Activated CD4-positive, alpha-beta T cell treated with anti-CD3 and anti-CD28 coated beads, Interleukin-2, Interleukin-4, amounts not matched to agents 100 ng/mL and 50 ng/mL, durations not matched to agents 16 hours and 8 hours (primary cell): ENCODE results near the gene TRIO.
A peak's percentile ranks its signal among the peaks of the same experiment; 100 is the strongest.

ENCODE experiments used
- DNase-seq: peaks from one replicate; pipeline ENCODE4 v3.0.0-alpha.2; 2020; ENCODE audit warnings: low spot score

Gene TRIO

GRCh38 chr5:14267166-14267838 lies 124.2 kb downstream of the TRIO start:
- no peak for DNase-seq

DNA sequence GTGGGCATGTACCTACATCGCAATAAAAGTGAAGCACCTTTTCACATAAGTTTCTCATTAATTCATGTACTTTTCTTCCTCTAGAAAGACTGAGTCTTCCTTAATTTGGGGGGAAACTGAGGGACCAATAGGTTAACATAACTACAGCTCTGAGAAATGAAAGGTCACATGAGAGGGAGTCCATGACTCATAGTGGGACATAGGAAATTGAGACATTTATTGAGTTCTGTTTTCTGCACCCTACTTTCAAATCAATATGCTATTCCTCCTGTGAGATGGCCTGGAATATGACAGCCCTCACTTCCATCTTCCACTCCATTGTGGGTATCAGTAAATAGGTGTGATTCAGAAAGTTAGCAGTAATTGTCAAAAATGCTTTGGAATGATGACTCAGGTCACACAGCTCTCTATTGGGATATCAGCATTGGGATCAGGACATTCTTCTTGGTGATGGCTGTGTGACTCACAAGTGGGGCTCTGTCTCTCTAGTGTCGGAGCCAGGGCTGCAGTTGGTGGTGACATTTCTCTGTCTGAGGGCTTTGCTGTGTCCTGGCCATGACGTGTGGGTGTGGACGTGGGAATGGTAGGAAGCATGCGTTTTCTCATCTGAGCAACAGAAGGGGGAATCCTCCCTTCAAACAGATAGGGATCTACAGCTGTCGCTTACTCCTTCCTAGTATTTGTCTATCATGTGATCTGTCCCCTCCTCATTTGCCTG lies 125.0 kb downstream of the TRIO start:
- no peak for DNase-seq

GRCh38 chr5:14268738-14269137 lies 125.6 kb downstream of the TRIO start:
- DNase-seq = no peak

DNA sequence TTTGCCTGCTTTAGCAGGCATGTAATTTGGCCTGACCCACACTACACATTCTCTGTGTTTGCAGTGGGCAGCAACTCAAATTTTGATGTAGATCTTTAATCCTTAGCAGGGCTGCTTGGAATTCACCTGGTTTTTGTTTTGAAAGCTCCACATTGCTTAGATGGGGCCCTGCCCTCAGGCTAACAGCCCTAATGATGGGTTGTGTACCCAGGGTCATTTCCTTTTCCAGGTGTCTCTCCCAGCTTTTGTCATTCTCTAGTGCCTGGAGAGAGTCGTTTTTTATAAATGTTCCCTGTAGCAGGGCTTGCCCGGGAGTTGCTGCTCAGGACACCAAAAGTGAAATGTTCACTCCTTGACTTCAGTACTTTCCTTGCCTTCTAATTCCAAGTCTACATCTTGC lies 126.3 kb downstream of the TRIO start:
- DNase-seq = no peak

GRCh38 chr5:14270209-14270702 lies 127.1 kb downstream of the TRIO start:
- DNase-seq = peak; percentile 38

DNA sequence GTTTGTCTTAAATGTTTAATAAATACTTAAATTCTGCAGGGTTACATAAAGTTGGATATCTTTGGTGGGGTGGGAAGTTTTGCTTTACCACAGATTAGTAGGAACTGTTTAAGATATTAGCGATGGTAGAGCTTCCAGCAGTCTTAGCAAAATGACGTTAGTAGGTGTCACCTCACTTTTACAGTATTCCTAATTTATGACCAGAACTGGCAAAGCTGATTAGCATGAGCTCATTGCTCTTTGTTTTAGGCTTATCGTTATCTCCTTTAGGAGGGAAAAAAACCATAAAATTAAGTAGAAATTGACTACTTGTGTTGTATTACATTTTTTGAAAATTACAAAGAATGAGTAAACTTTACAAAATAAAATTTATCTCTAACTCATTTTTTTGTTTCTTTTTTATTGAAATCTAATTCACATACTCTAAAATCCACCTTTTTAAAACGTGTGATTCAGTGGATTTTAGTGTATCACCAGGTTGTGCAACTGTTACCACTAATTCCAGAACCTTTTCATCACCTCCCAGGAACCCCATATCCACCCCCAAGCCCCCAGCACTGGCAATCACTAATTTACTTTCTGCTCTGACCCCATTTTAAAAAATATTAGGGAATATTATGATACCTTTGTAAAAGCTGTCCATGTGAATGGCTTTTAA lies 129.5 kb downstream of the TRIO start:
- no peak for DNase-seq

DNA sequence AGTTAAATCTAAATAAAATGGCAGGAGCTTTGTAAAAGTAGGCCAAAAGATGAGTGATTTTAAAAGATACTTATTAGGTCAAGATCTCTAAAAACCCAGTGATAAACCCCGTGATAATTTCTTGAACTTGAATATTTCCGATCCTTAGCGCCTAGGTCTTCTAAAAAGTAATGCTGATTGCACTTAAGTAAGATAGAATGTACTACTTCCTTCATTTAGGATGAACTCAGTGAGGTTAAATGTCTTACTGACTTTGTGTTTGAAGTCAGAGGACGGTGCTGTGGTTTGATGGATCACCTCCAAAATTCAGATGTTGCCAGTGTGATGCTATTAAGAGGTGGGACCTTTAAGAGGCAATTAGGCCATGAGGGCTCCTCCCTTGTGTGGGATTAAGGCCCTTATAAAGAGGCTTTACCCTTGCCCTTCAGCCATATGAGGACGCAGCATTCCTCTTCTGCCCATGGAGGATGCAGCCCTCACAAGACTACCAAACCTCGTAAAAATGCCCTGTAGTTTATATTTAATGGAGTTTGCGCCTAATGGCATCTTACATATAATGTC lies 130.1 kb downstream of the TRIO start:
- DNase-seq = no peak

GRCh38 chr5:14276380-14276779 lies 133.2 kb downstream of the TRIO start:
- no peak for DNase-seq

- DNase-seq = no peak
Measured at GRCh38 chr5:14277385-14278320, 134.5 kb downstream of the TRIO start.

DNA sequence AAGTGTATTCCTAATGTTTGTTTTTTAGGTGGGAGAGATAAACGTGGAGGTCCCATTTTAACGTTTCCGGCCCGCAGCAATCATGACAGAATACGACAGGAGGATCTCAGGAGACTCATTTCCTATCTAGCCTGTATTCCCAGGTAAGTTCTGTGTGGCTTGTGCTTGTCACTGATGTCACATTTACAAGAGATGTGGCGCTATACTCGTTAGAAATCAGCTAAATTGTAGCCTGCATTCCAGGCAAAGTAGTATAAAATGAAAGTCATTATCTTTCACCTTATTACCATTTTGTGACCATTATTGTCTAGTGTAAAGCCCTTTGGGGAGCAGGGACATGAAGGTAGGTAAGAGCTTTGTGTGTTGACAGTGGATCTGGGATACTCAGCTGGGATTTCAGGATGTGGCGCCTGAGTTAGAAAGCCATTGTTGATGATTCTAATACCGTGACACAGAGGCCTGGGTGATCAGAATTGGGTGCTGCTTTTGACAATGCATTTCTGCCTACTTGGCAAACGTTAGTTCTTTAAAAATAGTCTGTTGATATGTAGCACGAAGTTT lies 137.2 kb downstream of the TRIO start:
- no peak for DNase-seq

DNA sequence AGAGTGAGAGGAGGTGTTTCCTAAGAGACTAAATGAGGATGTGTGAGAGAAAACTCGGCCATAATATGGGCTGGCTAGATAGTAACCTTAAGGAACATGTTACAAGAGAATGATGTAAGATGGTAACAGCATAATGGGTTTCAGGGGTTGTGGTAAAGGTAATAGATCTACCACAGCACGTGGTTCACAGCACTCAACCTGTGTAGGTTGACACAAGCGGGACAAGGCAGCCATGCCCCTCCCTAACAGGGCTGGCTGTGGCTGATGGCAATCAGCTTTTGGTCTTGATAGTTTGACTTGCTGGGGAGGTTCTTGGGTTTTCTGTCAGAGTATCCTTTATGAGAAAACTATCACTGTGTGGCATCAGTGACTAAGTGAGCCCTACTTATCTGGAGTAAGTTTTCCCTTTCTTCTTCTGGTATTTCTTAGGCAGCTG lies 138.6 kb downstream of the TRIO start:
- peak; percentile 14 for DNase-seq

DNA sequence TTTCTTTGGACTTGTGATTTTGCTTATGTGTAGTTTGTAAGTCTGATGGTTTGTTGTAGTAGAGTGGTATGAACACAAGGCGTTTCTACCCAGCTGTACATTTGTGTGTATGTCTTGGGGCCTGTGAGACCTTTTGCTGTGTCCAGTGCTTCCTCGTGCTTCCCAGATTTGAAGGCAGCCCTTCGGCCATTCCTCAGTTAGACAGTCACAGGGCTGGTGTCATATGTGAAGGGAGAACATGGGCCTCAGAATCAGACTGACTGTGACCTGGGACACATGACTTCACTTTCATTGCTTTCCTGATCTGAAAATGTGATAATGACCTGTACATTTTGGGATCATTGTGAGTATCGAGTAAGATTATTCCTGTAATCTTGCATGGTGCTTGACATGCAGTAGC lies 140.0 kb downstream of the TRIO start:
- DNase-seq = no peak

- DNase-seq = no peak
Measured at GRCh38 chr5:14284392-14285148, 141.4 kb downstream of the TRIO start.

DNA sequence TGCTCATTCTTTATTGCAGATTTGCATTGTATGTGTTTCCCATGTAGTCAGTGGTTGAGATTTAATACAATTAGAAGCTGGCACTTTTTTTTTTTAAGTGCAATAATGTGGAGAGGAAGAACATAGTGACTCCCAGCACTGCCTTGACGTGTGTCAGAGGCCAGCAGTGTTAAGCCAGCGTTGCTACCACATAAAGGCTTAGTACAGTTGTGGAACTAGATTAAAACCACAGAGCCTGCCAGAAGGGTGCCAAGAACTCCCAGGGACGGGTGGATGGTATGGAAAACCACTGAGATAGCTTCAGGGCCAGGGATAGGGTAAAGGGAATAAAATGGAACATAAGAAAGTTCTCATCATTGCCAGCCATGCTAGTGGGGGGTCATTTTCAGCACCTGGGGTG lies 142.9 kb downstream of the TRIO start:
- no peak for DNase-seq

DNA sequence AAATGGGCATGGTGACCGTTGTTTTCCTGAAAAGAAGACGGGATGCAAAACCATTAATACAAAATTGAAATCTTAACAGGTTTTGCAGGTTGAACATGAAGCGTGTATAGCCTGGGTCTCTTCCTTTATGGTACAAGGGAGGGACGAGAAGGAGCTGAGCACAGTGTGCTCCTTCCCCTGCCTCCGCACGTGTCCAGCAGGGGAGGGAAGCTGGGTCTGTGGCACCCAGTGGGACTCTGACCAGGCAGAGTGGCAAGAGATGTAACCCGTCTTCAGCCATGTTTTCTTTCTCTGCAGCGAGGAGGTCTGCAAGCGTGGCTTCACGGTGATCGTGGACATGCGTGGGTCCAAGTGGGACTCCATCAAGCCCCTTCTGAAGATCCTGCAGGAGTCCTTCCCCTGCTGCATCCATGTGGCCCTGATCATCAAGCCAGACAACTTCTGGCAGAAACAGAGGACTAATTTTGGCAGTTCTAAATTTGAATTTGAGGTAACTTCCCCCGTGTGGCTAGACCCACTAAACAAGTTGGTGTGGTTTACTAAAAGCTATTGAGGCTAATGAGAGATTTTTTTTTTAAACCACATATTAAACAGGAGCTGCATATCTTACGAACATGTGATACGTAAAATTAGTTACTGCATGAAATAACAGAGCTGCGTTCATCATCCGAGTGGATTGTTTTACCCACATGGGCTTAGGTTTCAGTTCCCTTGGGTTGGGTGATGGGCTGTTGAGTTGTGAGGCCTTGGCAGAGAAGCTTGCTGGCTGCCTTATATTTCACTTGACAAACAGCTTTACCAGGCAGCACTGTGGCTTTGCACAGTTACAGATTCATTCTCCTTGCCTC lies 143.7 kb downstream of the TRIO start:
- DNase-seq = no peak

- DNase-seq = no peak
Measured at GRCh38 chr5:14292766-14293658, 149.9 kb downstream of the TRIO start.

DNA sequence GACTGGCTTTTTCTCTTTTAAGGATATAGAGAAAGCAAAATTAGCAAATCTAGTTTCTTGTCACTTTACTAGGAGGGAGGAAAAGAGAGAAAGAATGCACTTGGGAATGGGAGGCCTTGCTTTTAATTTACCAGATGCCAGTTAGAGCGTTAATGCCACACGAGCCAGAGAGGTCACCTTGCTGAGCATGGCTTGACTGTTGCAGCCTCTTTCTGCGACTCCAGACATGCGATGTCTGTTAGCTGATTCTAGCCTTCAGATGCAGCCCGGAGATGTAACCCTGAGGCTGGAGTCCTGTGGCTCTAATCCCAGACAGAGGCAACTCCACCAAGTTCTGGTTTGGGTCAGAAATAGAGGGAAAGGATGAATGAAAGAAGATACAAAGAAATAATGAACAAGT lies 152.5 kb downstream of the TRIO start:
- DNase-seq = no peak

DNA sequence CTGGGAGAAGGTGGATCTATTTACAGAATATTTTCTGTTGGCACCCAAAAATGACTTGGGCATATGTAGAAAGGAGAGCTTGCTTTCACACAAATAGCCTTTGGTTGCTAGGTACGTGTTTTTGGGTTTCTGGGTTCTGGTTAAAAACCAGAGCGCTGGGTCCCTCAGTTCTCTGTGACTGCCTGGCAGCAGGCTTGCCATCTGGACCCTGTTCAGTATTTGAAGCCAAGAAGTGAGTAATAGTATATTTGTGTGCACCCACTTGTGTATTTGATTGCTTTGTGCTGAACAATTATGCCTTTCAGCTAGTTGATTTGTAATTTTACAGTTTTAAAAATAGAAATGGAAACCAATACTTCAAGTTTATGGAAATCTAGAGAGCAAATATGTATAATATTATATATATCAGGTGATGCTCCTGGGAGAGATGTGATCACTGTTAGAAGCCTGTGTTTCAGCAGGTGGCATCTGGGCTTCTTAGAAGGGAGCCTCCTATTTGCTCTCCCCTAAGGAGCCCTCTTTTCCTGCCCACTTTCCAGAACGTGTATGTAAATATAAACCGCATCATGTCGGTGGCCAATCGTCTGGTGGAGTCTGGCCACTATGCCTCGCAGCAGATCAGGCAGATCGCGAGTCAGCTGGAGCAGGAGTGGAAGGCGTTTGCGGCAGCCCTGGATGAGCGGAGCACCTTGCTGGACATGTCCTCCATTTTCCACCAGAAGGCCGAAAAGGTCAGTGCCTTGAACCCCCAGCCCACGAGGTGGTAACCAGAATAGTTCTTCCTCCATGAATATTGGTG lies 153.6 kb downstream of the TRIO start:
- no peak for DNase-seq
